ENCODE data around the gene KCNH4. TPM values are rescaled to one million over a fixed set of nuclear protein-coding genes. Genes with fewer than 3 reads are reported as not detected.

KCNH4 gene
- polyA plus RNA-seq, 1 donor from 2014 or later = 0.56 TPM

DNA sequence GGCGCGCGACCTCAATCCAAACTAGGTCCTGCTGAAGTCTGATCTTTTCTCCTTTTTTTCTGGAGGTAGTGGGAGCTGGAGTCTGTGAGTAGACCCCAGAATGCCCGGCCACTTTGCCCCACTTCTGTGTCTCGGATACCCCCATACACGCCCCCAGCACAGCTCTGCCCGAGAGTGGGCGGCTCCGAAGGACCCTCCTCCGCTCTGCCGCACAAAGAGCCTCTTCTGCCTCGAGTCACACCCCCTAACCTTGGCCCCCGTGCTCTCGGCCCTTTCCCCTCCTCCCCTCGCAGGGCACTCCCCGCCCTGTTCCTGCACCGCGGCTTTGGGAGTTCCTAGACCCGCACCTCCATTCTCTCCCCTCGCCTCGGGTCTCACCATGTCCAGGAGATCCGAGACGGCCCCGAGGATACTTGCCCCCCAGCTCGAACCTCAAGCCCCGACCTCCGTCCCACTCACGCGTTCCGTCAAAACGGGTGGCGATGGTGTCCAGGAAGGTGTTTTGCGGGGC lies 476 bp downstream of the KCNH4 start:
- Histone ChIP-seq H2AFZ (ENCODE audit: low read depth, low read length) (peak overlapping the region; percentile 14), H3K4me3 (ENCODE audit: low read length) (peak overlapping the region; percentile 75), H3K9me3 (ENCODE audit: low read length) (no peaks in the 10 kb centered on the region), H4K20me1 (ENCODE audit: insufficient read depth) (no peaks in the 10 kb centered on the region), H3K4me2 (ENCODE audit: low read length) (no peak overlapping the region), H3K79me2 (replicated peaks; ENCODE audit: insufficient read depth, low read length) (no peaks in the 10 kb centered on the region), H3F3A (ENCODE audit: insufficient read depth, low read length, poor library complexity, severe bottlenecking) (no peaks in the 10 kb centered on the region), H3K36me3 (ENCODE audit: insufficient read depth, low read length) (no peaks in the 10 kb centered on the region), H3K27ac (ENCODE audit: low read length) (no peak overlapping the region), H3K9me2 (ENCODE audit: insufficient read depth, low read length) (no peaks in the 10 kb centered on the region), H3K9ac (ENCODE audit: low read length) (peak overlapping the region; percentile 54), H3K27me3 (ENCODE audit: insufficient read depth, low read depth, low read length) (peaks cover 57% of the 10 kb centered on the region)
- TF ChIP-seq TAF1 (IDR thresholded peaks at IDR 0.05; ENCODE audit: low read depth) = no peak
- no peak for TF ChIP-seq EZH2 (IDR thresholded peaks at IDR 0.05; ENCODE audit: borderline replicate concordance, insufficient read depth, low read length, poor library complexity, severe bottlenecking)
- TF ChIP-seq CTCF (IDR thresholded peaks at IDR 0.05; ENCODE audit: poor library complexity, severe bottlenecking) = no peak

GRCh38 chr17:42179911-42180410 lies 981 bp downstream of the KCNH4 start:
- Histone ChIP-seq H3K79me2 (replicated peaks; ENCODE audit: insufficient read depth, low read length) (no peaks in the 10 kb centered on the region), H3K9me3 (ENCODE audit: low read length) (no peaks in the 10 kb centered on the region), H3K4me2 (ENCODE audit: low read length) (no peak overlapping the region), H4K20me1 (ENCODE audit: insufficient read depth) (no peaks in the 10 kb centered on the region), H3K27me3 (ENCODE audit: insufficient read depth, low read depth, low read length) (peaks cover 57% of the 10 kb centered on the region), H3K9me2 (ENCODE audit: insufficient read depth, low read length) (no peaks in the 10 kb centered on the region), H3F3A (ENCODE audit: insufficient read depth, low read length, poor library complexity, severe bottlenecking) (no peaks in the 10 kb centered on the region), H3K9ac (ENCODE audit: low read length) (peak overlapping the region; percentile 54), H3K4me3 (ENCODE audit: low read length) (peak overlapping the region; percentile 75), H3K36me3 (ENCODE audit: insufficient read depth, low read length) (no peaks in the 10 kb centered on the region), H2AFZ (ENCODE audit: low read depth, low read length) (no peak overlapping the region), H3K27ac (ENCODE audit: low read length) (no peak overlapping the region)
- TF ChIP-seq, protein P1, sequence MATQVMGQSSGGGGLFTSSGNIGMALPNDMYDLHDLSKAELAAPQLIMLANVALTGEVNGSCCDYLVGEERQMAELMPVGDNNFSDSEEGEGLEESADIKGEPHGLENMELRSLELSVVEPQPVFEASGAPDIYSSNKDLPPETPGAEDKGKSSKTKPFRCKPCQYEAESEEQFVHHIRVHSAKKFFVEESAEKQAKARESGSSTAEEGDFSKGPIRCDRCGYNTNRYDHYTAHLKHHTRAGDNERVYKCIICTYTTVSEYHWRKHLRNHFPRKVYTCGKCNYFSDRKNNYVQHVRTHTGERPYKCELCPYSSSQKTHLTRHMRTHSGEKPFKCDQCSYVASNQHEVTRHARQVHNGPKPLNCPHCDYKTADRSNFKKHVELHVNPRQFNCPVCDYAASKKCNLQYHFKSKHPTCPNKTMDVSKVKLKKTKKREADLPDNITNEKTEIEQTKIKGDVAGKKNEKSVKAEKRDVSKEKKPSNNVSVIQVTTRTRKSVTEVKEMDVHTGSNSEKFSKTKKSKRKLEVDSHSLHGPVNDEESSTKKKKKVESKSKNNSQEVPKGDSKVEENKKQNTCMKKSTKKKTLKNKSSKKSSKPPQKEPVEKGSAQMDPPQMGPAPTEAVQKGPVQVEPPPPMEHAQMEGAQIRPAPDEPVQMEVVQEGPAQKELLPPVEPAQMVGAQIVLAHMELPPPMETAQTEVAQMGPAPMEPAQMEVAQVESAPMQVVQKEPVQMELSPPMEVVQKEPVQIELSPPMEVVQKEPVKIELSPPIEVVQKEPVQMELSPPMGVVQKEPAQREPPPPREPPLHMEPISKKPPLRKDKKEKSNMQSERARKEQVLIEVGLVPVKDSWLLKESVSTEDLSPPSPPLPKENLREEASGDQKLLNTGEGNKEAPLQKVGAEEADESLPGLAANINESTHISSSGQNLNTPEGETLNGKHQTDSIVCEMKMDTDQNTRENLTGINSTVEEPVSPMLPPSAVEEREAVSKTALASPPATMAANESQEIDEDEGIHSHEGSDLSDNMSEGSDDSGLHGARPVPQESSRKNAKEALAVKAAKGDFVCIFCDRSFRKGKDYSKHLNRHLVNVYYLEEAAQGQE (IDR thresholded peaks at IDR 0.05; ENCODE audit: borderline replicate concordance) = peak; percentile 64
- TF ChIP-seq MXI1 (conservative IDR thresholded peaks at IDR 0.05; ENCODE audit: poor library complexity, severe bottlenecking) = peak; percentile 38
- TF ChIP-seq EZH2 (IDR thresholded peaks at IDR 0.05; ENCODE audit: borderline replicate concordance, insufficient read depth, low read length, poor library complexity, severe bottlenecking) = no peak

GRCh38 chr17:42179335-42179734 lies 1.6 kb downstream of the KCNH4 start:
- Histone ChIP-seq H3K27me3 (ENCODE audit: insufficient read depth, low read depth, low read length) (peaks cover 57% of the 10 kb centered on the region), H3K36me3 (ENCODE audit: insufficient read depth, low read length) (no peaks in the 10 kb centered on the region), H3K4me3 (ENCODE audit: low read length) (peak overlapping the region; percentile 75), H3F3A (ENCODE audit: insufficient read depth, low read length, poor library complexity, severe bottlenecking) (no peaks in the 10 kb centered on the region), H4K20me1 (ENCODE audit: insufficient read depth) (no peaks in the 10 kb centered on the region), H3K9me2 (ENCODE audit: insufficient read depth, low read length) (no peaks in the 10 kb centered on the region), H2AFZ (ENCODE audit: low read depth, low read length) (no peak overlapping the region), H3K9me3 (ENCODE audit: low read length) (no peaks in the 10 kb centered on the region), H3K79me2 (replicated peaks; ENCODE audit: insufficient read depth, low read length) (no peaks in the 10 kb centered on the region), H3K27ac (ENCODE audit: low read length) (no peak overlapping the region), H3K9ac (ENCODE audit: low read length) (no peak overlapping the region), H3K4me2 (ENCODE audit: low read length) (no peak overlapping the region)
- TF ChIP-seq TAF1 (IDR thresholded peaks at IDR 0.05; ENCODE audit: low read depth) = no peak
- TF ChIP-seq CTCF (IDR thresholded peaks at IDR 0.05; ENCODE audit: poor library complexity, severe bottlenecking) = no peak
- no peak for TF ChIP-seq SMC3 (conservative IDR thresholded peaks at IDR 0.05; ENCODE audit: poor library complexity)
- TF ChIP-seq EZH2 (IDR thresholded peaks at IDR 0.05; ENCODE audit: borderline replicate concordance, insufficient read depth, low read length, poor library complexity, severe bottlenecking) = no peak
- TF ChIP-seq, protein P1 (IDR thresholded peaks at IDR 0.05; ENCODE audit: borderline replicate concordance) = no peak
- no peak for TF ChIP-seq MXI1 (conservative IDR thresholded peaks at IDR 0.05; ENCODE audit: poor library complexity, severe bottlenecking)
- TF ChIP-seq EP300 (conservative IDR thresholded peaks at IDR 0.05; ENCODE audit: poor library complexity, severe bottlenecking) = no peak
- TF ChIP-seq POLR2AphosphoS5 (IDR thresholded peaks at IDR 0.05) = no peak
- TF ChIP-seq RAD21 (conservative IDR thresholded peaks at IDR 0.05) = no peak

Measured in neural cell (in vitro differentiated cells).